SK-N-SH treated with all-trans-retinoic acid at 6 μM for 48 hours (cell line): ENCODE measurements around the gene DHRS4L2.

Source experiments
- ATAC-seq: fragments of 200-7000 bp; cut with Tn5 transposase; 3 replicates; pipeline ENCODE4 v1.9.1; 2020; ENCODE audit warnings: mild to moderate bottlenecking, moderate library complexity
- ARNTL ChIP-seq: fragments of 450-650 bp; formaldehyde crosslinking; IDR thresholded peaks from 2 replicates; pipeline ENCODE4 v1.5.0; 2020; ENCODE audit warnings: low read depth, mild to moderate bottlenecking, moderate library complexity, borderline replicate concordance
- BACH2 ChIP-seq: fragments of 250-450 bp; sonication (Bioruptor Pico); IDR thresholded peaks from 2 replicates; pipeline ENCODE4 v1.9.0; 2021; ENCODE audit warnings: mild to moderate bottlenecking, borderline replicate concordance
- CSDC2 ChIP-seq: fragments of 250-450 bp; sonication (Bioruptor Pico); IDR thresholded peaks from 2 replicates; pipeline ENCODE4 v1.5.0; 2020; ENCODE audit warnings: mild to moderate bottlenecking, moderate library complexity
- ESRRG ChIP-seq: fragments of 250-450 bp; sonication (Bioruptor Pico); IDR thresholded peaks from 2 replicates; pipeline ENCODE4 v1.6.1; 2021; ENCODE audit warnings: mild to moderate bottlenecking
- GLIS3 ChIP-seq: fragments of 250-450 bp; sonication (Bioruptor Pico); IDR thresholded peaks from 2 replicates; pipeline ENCODE4 v1.5.0; 2020; ENCODE audit warnings: mild to moderate bottlenecking, moderate library complexity
- ISL1 ChIP-seq: fragments of 250-450 bp; sonication (Bioruptor Pico); IDR thresholded peaks from 2 replicates; pipeline ENCODE4 v2.1.2; 2022; ENCODE audit warnings: mild to moderate bottlenecking, moderate library complexity
- OSR1 ChIP-seq: fragments of 250-450 bp; sonication (Bioruptor Pico); IDR thresholded peaks from 2 replicates; pipeline ENCODE4 v1.8.0; 2022; ENCODE audit warnings: moderate library complexity, mild to moderate bottlenecking, inconsistent platforms
- PPARA ChIP-seq: fragments of 250-450 bp; sonication (Bioruptor Pico); IDR thresholded peaks from 2 replicates; pipeline ENCODE4 v1.5.0; 2020; ENCODE audit warnings: mild to moderate bottlenecking, borderline replicate concordance
- RARB ChIP-seq: fragments of 250-450 bp; sonication (Bioruptor Pico); IDR thresholded peaks from 2 replicates; pipeline ENCODE4 v1.8.0; 2021; ENCODE audit warnings: mild to moderate bottlenecking, moderate library complexity
- SNAI2 ChIP-seq: fragments of 250-450 bp; sonication (Bioruptor Pico); IDR thresholded peaks from 2 replicates; pipeline ENCODE4 v1.5.0; 2020; ENCODE audit warnings: mild to moderate bottlenecking, moderate library complexity
- TCF4 ChIP-seq: fragments of 250-450 bp; sonication (Bioruptor Pico); IDR thresholded peaks from 2 replicates; pipeline ENCODE4 v1.8.0; 2021; ENCODE audit warnings: mild to moderate bottlenecking, moderate library complexity, borderline replicate concordance
- TOX ChIP-seq: fragments of 250-450 bp; sonication (Bioruptor Pico); IDR thresholded peaks from 2 replicates; pipeline ENCODE4 v1.8.0; 2021; ENCODE audit warnings: mild to moderate bottlenecking, moderate library complexity, borderline replicate concordance
- ZC3H10 ChIP-seq: fragments of 250-450 bp; sonication (Bioruptor Pico); IDR thresholded peaks from 2 replicates; pipeline ENCODE4 v1.5.1; 2021; ENCODE audit warnings: mild to moderate bottlenecking, moderate library complexity
- ZFP30 ChIP-seq: fragments of 450-650 bp; formaldehyde crosslinking; IDR thresholded peaks from 2 replicates; pipeline ENCODE4 v1.5.0; 2022; ENCODE audit warnings: mild to moderate bottlenecking, moderate library complexity
- ZNF70 ChIP-seq: fragments of 450-650 bp; formaldehyde crosslinking; IDR thresholded peaks from 2 replicates; pipeline ENCODE4 v1.5.0; 2020; ENCODE audit warnings: mild to moderate bottlenecking, moderate library complexity
- TF ChIP-seq, protein P1 (sequence below): fragments of 250-450 bp; sonication (Bioruptor Pico); IDR thresholded peaks from 2 replicates; pipeline ENCODE4 v1.5.0; 2020; ENCODE audit warnings: mild to moderate bottlenecking, moderate library complexity
- TF ChIP-seq, protein P2 (sequence below): fragments of 250-450 bp; sonication (Bioruptor Pico); IDR thresholded peaks from 2 replicates; pipeline ENCODE4 v1.5.1; 2020; ENCODE audit warnings: low read depth, mild to moderate bottlenecking, moderate library complexity
- TF ChIP-seq, protein P3 (sequence below): fragments of 250-450 bp; sonication (Bioruptor Pico); IDR thresholded peaks from 2 replicates; pipeline ENCODE4 v1.8.0; 2021; ENCODE audit warnings: low read depth, mild to moderate bottlenecking, moderate library complexity, borderline replicate concordance

DHRS4L2 gene

DNA sequence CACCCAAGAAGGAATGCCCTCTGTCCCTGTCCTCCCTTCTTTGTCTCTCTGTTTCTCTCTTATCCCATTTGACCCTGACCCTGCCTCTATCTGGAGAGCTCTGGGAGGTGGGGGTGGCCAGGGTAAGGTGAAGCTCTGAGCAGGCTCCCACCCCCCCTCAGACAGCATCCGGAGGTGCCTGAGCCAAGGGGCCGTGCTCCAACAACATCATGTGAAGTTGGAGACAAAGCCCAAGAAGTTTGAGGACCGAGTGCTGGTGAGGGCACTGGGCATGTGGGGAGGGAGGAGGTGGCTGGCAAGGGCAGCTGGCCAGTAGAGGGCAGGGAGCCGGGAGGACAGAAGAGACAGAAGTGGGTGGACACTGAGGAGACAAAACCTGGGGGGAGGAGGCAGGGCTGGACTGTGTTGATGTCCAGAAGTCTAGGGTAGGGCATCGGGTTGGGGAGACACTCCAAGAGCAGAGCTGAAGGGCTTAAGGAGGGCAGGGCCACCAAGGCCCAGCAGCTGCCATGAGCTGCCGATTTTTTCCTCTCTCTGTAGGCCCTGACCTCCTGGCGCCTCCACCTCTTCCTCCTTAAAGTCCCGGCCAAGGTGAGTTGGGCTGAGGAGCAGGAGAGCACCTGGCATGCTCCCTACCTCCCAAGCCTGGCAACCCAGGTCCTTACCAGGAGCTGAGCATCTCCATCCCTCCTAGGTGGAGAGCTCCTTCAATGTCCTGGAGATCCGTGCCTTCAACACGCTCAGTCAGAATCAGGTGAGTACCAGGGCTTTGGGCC is 65.0 kb downstream of the DHRS4L2 start:
- no peak for ATAC-seq

DNA sequence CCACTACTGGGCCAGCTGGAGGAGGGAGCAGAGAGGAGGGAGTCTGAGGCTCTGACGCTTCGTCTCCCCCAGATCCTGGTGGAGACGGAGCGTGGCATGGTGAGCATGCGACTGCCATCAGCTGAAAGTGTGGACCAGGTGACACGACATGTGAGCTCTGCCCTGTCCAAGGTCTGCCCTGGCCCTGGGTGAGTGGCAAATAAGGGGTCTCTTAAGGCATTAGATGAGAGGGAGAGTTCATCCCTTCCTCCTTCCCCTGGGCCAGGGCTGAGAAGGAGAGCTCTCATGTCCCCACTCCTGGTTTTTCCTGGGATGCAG is 65.6 kb downstream of the DHRS4L2 start:
- no peak for ATAC-seq
- TF ChIP-seq, protein P1, sequence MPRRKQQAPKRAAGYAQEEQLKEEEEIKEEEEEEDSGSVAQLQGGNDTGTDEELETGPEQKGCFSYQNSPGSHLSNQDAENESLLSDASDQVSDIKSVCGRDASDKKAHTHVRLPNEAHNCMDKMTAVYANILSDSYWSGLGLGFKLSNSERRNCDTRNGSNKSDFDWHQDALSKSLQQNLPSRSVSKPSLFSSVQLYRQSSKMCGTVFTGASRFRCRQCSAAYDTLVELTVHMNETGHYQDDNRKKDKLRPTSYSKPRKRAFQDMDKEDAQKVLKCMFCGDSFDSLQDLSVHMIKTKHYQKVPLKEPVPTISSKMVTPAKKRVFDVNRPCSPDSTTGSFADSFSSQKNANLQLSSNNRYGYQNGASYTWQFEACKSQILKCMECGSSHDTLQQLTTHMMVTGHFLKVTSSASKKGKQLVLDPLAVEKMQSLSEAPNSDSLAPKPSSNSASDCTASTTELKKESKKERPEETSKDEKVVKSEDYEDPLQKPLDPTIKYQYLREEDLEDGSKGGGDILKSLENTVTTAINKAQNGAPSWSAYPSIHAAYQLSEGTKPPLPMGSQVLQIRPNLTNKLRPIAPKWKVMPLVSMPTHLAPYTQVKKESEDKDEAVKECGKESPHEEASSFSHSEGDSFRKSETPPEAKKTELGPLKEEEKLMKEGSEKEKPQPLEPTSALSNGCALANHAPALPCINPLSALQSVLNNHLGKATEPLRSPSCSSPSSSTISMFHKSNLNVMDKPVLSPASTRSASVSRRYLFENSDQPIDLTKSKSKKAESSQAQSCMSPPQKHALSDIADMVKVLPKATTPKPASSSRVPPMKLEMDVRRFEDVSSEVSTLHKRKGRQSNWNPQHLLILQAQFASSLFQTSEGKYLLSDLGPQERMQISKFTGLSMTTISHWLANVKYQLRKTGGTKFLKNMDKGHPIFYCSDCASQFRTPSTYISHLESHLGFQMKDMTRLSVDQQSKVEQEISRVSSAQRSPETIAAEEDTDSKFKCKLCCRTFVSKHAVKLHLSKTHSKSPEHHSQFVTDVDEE (CRISPR knock-in tag), result no peak
- TF ChIP-seq, protein P2, sequence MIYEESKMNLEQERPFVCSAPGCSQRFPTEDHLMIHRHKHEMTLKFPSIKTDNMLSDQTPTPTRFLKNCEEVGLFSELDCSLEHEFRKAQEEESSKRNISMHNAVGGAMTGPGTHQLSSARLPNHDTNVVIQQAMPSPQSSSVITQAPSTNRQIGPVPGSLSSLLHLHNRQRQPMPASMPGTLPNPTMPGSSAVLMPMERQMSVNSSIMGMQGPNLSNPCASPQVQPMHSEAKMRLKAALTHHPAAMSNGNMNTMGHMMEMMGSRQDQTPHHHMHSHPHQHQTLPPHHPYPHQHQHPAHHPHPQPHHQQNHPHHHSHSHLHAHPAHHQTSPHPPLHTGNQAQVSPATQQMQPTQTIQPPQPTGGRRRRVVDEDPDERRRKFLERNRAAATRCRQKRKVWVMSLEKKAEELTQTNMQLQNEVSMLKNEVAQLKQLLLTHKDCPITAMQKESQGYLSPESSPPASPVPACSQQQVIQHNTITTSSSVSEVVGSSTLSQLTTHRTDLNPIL (CRISPR knock-in tag), result no peak
- TF ChIP-seq ESRRG, result no peak

More for the DNA sequence above, 65.0 kb downstream of the DHRS4L2 start:
- TF ChIP-seq PPARA (CRISPR knock-in tag), result no peak
- TF ChIP-seq, protein P1 (CRISPR knock-in tag), result no peak
- no peak for TF ChIP-seq TOX (CRISPR knock-in tag)
- TF ChIP-seq ARNTL (CRISPR knock-in tag), result no peak
- TF ChIP-seq CSDC2 (CRISPR knock-in tag), result no peak
- TF ChIP-seq RARB (CRISPR knock-in tag), result no peak
- TF ChIP-seq OSR1 (CRISPR knock-in tag), result no peak
- TF ChIP-seq ISL1 (CRISPR knock-in tag), result no peak
- TF ChIP-seq BACH2 (CRISPR knock-in tag), result no peak
- TF ChIP-seq, protein P3, sequence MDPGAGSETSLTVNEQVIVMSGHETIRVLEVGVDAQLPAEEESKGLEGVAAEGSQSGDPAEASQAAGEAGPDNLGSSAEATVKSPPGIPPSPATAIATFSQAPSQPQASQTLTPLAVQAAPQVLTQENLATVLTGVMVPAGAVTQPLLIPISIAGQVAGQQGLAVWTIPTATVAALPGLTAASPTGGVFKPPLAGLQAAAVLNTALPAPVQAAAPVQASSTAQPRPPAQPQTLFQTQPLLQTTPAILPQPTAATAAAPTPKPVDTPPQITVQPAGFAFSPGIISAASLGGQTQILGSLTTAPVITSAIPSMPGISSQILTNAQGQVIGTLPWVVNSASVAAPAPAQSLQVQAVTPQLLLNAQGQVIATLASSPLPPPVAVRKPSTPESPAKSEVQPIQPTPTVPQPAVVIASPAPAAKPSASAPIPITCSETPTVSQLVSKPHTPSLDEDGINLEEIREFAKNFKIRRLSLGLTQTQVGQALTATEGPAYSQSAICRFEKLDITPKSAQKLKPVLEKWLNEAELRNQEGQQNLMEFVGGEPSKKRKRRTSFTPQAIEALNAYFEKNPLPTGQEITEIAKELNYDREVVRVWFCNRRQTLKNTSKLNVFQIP (CRISPR knock-in tag), result no peak
- no peak for TF ChIP-seq ZFP30 (CRISPR knock-in tag)
- no peak for TF ChIP-seq ESRRG
- no peak for TF ChIP-seq ZC3H10 (CRISPR knock-in tag)

DNA sequence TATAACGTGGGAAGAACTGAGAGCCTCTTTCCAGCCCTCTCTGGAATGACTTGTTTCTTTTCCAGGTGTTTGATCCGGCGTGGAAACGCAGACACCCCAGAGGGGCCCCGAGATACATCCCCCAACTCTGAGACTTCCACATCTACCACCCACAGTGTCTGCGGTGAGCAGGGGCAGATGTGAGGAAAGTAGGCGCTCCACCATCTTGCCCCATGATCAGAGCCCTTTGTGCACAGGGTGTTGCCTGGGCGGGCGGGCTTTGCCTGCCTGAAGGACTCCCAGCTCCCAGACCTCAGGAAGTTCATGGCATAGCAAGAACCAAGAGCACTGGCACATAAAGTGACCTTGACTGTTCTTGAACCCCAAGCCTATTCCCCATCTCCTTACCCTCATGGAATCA is 65.9 kb downstream of the DHRS4L2 start:
- no peak for ATAC-seq
- TF ChIP-seq SNAI2 (CRISPR knock-in tag) (no peak), PPARA (CRISPR knock-in tag) (no peak), GLIS3 (no peak), ESRRG (no peak), ZNF70 (no peak), ISL1 (CRISPR knock-in tag) (no peak), TCF4 (CRISPR knock-in tag) (no peak)
- TF ChIP-seq, protein P2 (CRISPR knock-in tag), result no peak
- TF ChIP-seq, protein P1 (CRISPR knock-in tag), result no peak
